BE2C (cell line): Measurements from ENCODE around the gene CDKN1C.

Source experiments
- DNase-seq: peaks from one replicate; pipeline ENCODE4 v3.0.0-alpha.2; 2020
- H3K27me3 ChIP-seq: fragments of 250-450 bp; sonication (Bioruptor Pico); 2 replicates; pipeline ENCODE4 v1.5.1; 2020; ENCODE audit warnings: mild to moderate bottlenecking
- H3K36me3 ChIP-seq: fragments of 250-450 bp; sonication (Bioruptor Pico); 2 replicates; pipeline ENCODE4 v1.5.1; 2020; ENCODE audit warnings: mild to moderate bottlenecking
- H3K4me1 ChIP-seq: fragments of 250-450 bp; sonication (Bioruptor Pico); 2 replicates; pipeline ENCODE4 v1.5.1; 2020
- H3K4me3 ChIP-seq: 2 replicates; pipeline ENCODE4 v1.5.1; 2011; ENCODE audit warnings: low read depth, low read length
- H3K9me3 ChIP-seq: fragments of 250-450 bp; sonication (Bioruptor Pico); 2 replicates; pipeline ENCODE4 v1.5.1; 2020
- TF ChIP-seq, protein P1 (sequence below): IDR thresholded peaks from 2 replicates; pipeline ENCODE4 v1.5.1; 2012; ENCODE audit warnings: mild to moderate bottlenecking, low read depth, low read length

Gene CDKN1C

DNA sequence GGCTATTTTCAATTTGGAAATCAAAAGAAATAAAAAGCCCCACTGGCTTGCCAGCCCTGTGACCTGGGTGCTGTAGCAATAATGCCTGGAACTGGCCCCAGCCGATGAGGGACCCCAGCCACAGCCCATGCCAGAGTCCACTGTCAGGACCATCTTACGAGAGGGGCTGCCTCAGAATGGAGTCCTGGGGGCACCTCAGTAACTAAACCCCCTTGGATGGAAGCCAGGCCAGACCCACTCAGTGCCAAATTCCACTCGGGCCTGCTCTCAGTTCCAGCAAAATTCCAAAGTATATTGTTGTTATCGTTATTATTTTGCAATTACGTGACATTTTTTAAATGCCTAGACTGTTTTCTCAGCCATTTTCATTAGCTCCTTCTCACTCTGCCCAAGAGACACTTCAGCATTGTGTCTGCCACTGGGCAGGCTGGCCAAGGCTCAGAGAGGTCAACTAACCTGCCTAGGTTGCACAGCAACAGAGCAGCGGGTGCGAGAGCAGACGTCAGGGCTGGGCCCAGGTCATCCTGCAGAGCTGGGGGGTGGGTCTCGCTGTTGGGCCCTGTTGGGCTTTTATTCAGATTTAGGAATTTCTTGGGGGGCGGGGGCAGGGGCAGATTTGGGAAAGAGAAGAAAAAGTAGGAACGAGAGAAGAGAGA is 19.5 kb downstream of the CDKN1C start:
- H3K4me3 ChIP-seq: no peak overlapping the region
- no peaks in the 10 kb centered on the region for H3K9me3 ChIP-seq
- no peaks in the 10 kb centered on the region for H3K27me3 ChIP-seq
- no peaks in the 10 kb centered on the region for H3K36me3 ChIP-seq
- no peak for DNase-seq
- TF ChIP-seq, protein P1, sequence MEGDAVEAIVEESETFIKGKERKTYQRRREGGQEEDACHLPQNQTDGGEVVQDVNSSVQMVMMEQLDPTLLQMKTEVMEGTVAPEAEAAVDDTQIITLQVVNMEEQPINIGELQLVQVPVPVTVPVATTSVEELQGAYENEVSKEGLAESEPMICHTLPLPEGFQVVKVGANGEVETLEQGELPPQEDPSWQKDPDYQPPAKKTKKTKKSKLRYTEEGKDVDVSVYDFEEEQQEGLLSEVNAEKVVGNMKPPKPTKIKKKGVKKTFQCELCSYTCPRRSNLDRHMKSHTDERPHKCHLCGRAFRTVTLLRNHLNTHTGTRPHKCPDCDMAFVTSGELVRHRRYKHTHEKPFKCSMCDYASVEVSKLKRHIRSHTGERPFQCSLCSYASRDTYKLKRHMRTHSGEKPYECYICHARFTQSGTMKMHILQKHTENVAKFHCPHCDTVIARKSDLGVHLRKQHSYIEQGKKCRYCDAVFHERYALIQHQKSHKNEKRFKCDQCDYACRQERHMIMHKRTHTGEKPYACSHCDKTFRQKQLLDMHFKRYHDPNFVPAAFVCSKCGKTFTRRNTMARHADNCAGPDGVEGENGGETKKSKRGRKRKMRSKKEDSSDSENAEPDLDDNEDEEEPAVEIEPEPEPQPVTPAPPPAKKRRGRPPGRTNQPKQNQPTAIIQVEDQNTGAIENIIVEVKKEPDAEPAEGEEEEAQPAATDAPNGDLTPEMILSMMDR: no peak
- no peaks in the 10 kb centered on the region for H3K4me1 ChIP-seq

DNA sequence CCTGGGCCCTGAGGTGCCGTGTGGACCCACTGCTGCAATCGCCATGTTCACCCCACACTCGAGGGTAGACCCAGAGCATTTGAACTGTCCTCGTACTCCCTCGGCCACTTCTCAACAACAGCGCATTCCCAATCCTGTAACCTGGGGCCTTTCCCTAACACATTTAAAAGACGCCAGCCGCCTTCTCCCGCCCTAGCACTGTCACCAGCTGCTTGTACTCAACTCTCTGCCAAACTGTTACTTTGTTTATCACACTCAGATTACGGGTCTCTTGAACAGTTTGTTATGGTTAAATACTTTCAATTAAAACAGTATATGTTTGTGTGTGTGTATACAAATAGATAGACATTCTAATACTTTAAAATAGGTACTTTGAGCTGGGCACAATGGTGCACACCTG is 20.7 kb downstream of the CDKN1C start:
- TF ChIP-seq, protein P1: no peak
- Histone ChIP-seq H3K27me3 (no peaks in the 10 kb centered on the region), H3K36me3 (no peaks in the 10 kb centered on the region), H3K4me3 (no peak overlapping the region), H3K9me3 (no peaks in the 10 kb centered on the region), H3K4me1 (no peaks in the 10 kb centered on the region)
- no peak for DNase-seq

DNA sequence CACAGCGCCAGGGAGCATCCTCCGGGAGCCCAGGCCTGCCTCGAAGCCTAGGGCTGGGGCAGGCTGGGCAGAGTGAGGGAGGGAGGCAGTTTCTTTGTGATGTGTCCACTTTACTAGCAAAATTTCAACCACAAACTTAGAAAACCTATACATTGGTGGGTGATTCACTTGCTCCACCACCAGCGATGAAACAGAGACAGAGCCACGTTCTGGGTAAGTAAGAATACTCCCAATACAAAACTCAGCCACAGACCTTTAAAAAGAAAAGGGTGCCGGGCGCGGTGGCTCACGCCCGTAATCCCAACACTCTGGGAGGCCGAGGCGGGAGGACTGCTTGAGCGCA is 22.3 kb downstream of the CDKN1C start:
- Histone ChIP-seq H3K36me3 (no peaks in the 10 kb centered on the region), H3K9me3 (no peaks in the 10 kb centered on the region), H3K4me3 (no peak overlapping the region), H3K27me3 (no peaks in the 10 kb centered on the region), H3K4me1 (no peaks in the 10 kb centered on the region)
- no peak for DNase-seq
- TF ChIP-seq, protein P1: no peak

DNA sequence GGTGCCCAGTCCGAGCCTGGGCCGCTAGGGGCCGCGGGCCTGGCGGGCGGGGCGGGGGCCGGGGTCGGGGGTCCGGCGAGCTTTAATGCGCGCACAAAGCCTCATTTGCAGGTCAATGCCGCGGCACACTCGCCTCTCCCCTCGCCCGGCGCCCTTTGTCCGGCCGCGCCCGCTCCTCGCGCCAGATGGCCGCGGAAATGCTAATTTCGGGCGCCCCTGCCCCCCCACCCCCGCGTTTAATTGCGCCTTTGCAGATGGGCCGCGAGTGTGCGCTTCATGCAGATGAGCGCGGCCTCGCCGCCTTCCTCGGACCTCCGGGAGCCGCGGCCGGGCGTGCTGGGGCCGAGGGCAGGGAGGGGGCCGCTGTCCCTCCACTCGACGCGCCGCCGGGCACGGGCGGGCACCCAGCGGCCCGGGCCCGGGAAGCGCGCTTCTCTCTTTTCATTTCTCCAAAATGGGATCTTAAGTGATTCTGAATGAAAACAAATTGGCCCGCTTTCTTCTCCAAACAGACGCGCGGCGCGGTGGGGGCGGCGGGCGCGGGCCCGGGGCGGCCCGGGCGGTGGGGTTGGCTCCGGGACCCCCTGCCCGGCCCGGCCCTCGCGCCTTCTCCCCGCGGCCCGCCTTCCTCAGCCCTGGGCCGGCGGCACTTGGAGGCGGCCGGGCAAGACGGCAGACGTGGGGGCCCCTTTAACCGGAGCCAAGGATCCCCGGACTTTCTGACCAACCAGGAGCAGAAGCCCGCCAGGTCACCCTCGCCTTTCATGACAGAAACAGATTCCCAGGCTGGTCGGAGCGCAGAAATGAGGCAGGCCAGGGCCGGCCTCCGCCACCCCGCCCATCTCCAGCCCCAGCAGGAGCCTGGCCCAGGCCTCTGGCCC is 22.9 kb downstream of the CDKN1C start:
- TF ChIP-seq, protein P1: no peak
- Histone ChIP-seq H3K27me3 (no peaks in the 10 kb centered on the region), H3K4me3 (no peak overlapping the region), H3K4me1 (no peaks in the 10 kb centered on the region), H3K9me3 (no peaks in the 10 kb centered on the region), H3K36me3 (no peaks in the 10 kb centered on the region)
- DNase-seq: no peak

DNA sequence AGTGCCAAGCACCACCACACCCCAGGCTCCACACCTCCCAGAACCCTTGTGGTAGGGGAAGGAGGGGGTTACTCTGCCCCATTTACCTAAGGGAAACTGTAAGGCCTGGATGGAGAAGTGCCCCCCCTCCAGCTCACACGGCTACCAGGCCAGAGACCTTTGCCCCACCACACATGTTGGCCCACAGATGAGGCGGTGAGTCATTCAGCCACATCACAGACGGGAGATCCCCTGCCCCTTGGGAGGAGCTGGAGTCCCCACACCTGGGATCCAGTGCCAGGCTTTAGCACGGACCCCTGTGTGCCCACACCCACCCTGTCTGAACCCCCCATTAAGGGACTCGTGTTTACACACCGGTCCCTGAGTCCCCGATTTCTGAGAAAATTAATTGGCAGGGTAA is 24.9 kb downstream of the CDKN1C start:
- H3K4me1 ChIP-seq: no peaks in the 10 kb centered on the region
- TF ChIP-seq, protein P1: no peak
- H3K27me3 ChIP-seq: no peaks in the 10 kb centered on the region
- H3K36me3 ChIP-seq: no peaks in the 10 kb centered on the region
- no peak for DNase-seq
- no peak overlapping the region for H3K4me3 ChIP-seq
- H3K9me3 ChIP-seq: no peaks in the 10 kb centered on the region

DNA sequence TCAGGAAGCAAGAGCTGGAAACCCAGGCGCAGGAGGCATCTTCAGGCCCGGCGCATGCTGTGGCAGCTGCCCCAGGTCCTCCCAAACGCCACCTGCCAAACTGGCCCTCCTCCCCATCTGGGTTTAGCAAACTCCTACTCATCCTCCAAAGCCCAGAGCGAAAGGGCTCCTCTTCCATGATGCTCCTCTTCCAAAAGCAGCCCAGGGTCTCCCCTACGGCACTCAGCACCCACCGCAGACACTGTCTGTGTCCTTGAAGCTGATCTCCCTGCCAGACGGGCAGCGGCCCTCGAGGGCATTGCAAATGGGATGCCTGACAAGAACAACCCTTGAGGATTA is 25.9 kb downstream of the CDKN1C start:
- no peak overlapping the region for H3K4me3 ChIP-seq
- TF ChIP-seq, protein P1: no peak
- H3K36me3 ChIP-seq: no peaks in the 10 kb centered on the region
- H3K9me3 ChIP-seq: no peaks in the 10 kb centered on the region
- no peaks in the 10 kb centered on the region for H3K27me3 ChIP-seq
- H3K4me1 ChIP-seq: no peaks in the 10 kb centered on the region
- no peak for DNase-seq
